HEK293 (cell line): Measurements from ENCODE around the gene GBP6.

Source experiments
- CTCF ChIA-PET: fragments of 350-600 bp; formaldehyde crosslinking; extraction: SDS; loops from one replicate; lab custom pipeline; 2021; ENCODE audit warnings: antibody characterized with exemption; lab: Yijun Ruan, JAX
- POLR2A ChIA-PET: fragments of 300-600 bp; formaldehyde crosslinking; extraction: SDS; loops from one replicate; lab custom pipeline; 2020; ENCODE audit warnings: antibody characterized with exemption, inconsistent platforms; lab: Yijun Ruan, JAX
- H3K27ac ChIP-seq: fragments of 200-500 bp; sonication (Bioruptor generic); 2 replicates; pipeline ENCODE4 v1.5.1; 2014; ENCODE audit warnings: low read depth, low read length, control low read depth, inconsistent platforms; ENCODE audit errors: extremely low read depth
- H3K36me3 ChIP-seq, 2 experiments: fragments of 200-500 bp in 1 of 2; sonication (Bioruptor generic) in 1 of 2; 1 replicate in 1 of 2; 2 replicates in 1 of 2; pipeline ENCODE4 v1.5.1; 2014 to 2017; ENCODE audit warnings: inconsistent platforms in 2 of 2, low read length in 2 of 2; ENCODE audit not compliant: control insufficient read depth in 2 of 2, insufficient read depth in 1 of 2
- H3K4me1 ChIP-seq: fragments of 200-500 bp; sonication (Bioruptor generic); 2 replicates; pipeline ENCODE4 v1.5.1; 2014; ENCODE audit warnings: mild to moderate bottlenecking, low read length, inconsistent platforms; ENCODE audit not compliant: control insufficient read depth, insufficient read depth
- H3K4me3 ChIP-seq: 2 replicates; pipeline ENCODE4 v1.5.1; 2011; ENCODE audit warnings: low read depth, mild to moderate bottlenecking, control low read depth, low read length, moderate library complexity
- H3K9me3 ChIP-seq: fragments of 200-500 bp; sonication (Bioruptor generic); 2 replicates; pipeline ENCODE4 v1.5.1; 2014; ENCODE audit warnings: low read depth, low read length, inconsistent platforms; ENCODE audit not compliant: control insufficient read depth, insufficient read depth
- HOXC10 ChIP-seq: sonication (generic); formaldehyde crosslinking; IDR thresholded peaks from 2 replicates; pipeline ENCODE4 v1.8.1; 2023; ENCODE audit warnings: mild to moderate bottlenecking, missing genetic modification reagents
- KLF10 ChIP-seq: fragments of 450-650 bp; IDR thresholded peaks from 2 replicates; pipeline ENCODE4 v1.5.1; 2018; ENCODE audit warnings: missing biosample characterization, mild to moderate bottlenecking, missing genetic modification characterization
- SALL2 ChIP-seq: fragments of 450-650 bp; formaldehyde crosslinking; IDR thresholded peaks from 2 replicates; pipeline ENCODE4 v1.5.0; 2017; ENCODE audit warnings: missing biosample characterization, mild to moderate bottlenecking, missing genetic modification characterization, borderline replicate concordance
- TRIM28 ChIP-seq: IDR thresholded peaks from 2 replicates; pipeline ENCODE4 v1.6.1; 2011; ENCODE audit warnings: low read length, control low read depth, borderline replicate concordance
- YY2 ChIP-seq: fragments of 450-650 bp; formaldehyde crosslinking; IDR thresholded peaks from 2 replicates; pipeline ENCODE4 v1.5.1; 2016; ENCODE audit warnings: missing biosample characterization, missing genetic modification characterization
- ZBTB17 ChIP-seq: fragments of 450-650 bp; formaldehyde crosslinking; IDR thresholded peaks from 2 replicates; pipeline ENCODE4 v1.5.1; 2016; ENCODE audit warnings: missing biosample characterization, missing genetic modification characterization
- ZFHX2 ChIP-seq: fragments of 450-650 bp; formaldehyde crosslinking; conservative IDR thresholded peaks from 2 replicates; pipeline ENCODE4 v1.5.1; 2016; ENCODE audit warnings: missing biosample characterization, missing genetic modification characterization
- ZNF121 ChIP-seq: fragments of 450-650 bp; formaldehyde crosslinking; IDR thresholded peaks from 2 replicates; pipeline ENCODE4 v1.5.1; 2016; ENCODE audit warnings: missing biosample characterization, missing genetic modification characterization
- ZNF132 ChIP-seq: fragments of 450-650 bp; formaldehyde crosslinking; IDR thresholded peaks from 2 replicates; pipeline ENCODE4 v1.5.1; 2017; ENCODE audit warnings: missing biosample characterization, missing genetic modification characterization, borderline replicate concordance
- ZNF16 ChIP-seq: fragments of 450-650 bp; formaldehyde crosslinking; IDR thresholded peaks from 2 replicates; pipeline ENCODE4 v1.5.1; 2016; ENCODE audit warnings: low read depth, missing biosample characterization, missing genetic modification characterization
- ZNF202 ChIP-seq: fragments of 450-650 bp; formaldehyde crosslinking; IDR thresholded peaks from 2 replicates; pipeline ENCODE4 v1.5.1; 2016; ENCODE audit warnings: missing biosample characterization, missing genetic modification characterization, borderline replicate concordance
- ZNF211 ChIP-seq: fragments of 450-650 bp; formaldehyde crosslinking; IDR thresholded peaks from 2 replicates; pipeline ENCODE4 v1.5.1; 2016; ENCODE audit warnings: low read depth, missing biosample characterization, missing genetic modification characterization
- ZNF223 ChIP-seq: fragments of 450-650 bp; formaldehyde crosslinking; IDR thresholded peaks from 2 replicates; pipeline ENCODE4 v1.5.1; 2016; ENCODE audit warnings: missing biosample characterization, missing genetic modification characterization
- ZNF394 ChIP-seq: fragments of 450-650 bp; formaldehyde crosslinking; IDR thresholded peaks from 2 replicates; pipeline ENCODE4 v1.5.1; 2016; ENCODE audit warnings: missing biosample characterization, missing genetic modification characterization, mild to moderate bottlenecking, moderate library complexity, borderline replicate concordance
- ZNF549 ChIP-seq: fragments of 450-650 bp; IDR thresholded peaks from 2 replicates; pipeline ENCODE4 v1.5.1; 2018; ENCODE audit warnings: missing biosample characterization, missing genetic modification characterization, mild to moderate bottlenecking, inconsistent platforms, moderate library complexity
- ZNF610 ChIP-seq: fragments of 450-650 bp; formaldehyde crosslinking; IDR thresholded peaks from 2 replicates; pipeline ENCODE4 v1.5.1; 2016; ENCODE audit warnings: missing biosample characterization, missing genetic modification characterization, borderline replicate concordance
- ZNF623 ChIP-seq: fragments of 450-650 bp; formaldehyde crosslinking; IDR thresholded peaks from 2 replicates; pipeline ENCODE4 v1.5.1; 2016; ENCODE audit warnings: missing biosample characterization, missing genetic modification characterization
- ZNF654 ChIP-seq: fragments of 450-650 bp; formaldehyde crosslinking; IDR thresholded peaks from 2 replicates; pipeline ENCODE4 v1.5.1; 2016; ENCODE audit warnings: low read depth, missing biosample characterization, missing genetic modification characterization
- ZNF677 ChIP-seq: fragments of 450-650 bp; IDR thresholded peaks from 2 replicates; pipeline ENCODE4 v1.5.0; 2018; ENCODE audit warnings: missing biosample characterization, mild to moderate bottlenecking, missing genetic modification characterization, moderate library complexity
- TF ChIP-seq, protein P1 (sequence below): fragments of 450-650 bp; formaldehyde crosslinking; IDR thresholded peaks from 2 replicates; pipeline ENCODE4 v1.5.1; 2016; ENCODE audit warnings: missing biosample characterization, missing genetic modification characterization, borderline replicate concordance
- TF ChIP-seq, protein P2 (sequence below): sonication (generic); formaldehyde crosslinking; IDR thresholded peaks from 2 replicates; pipeline ENCODE4 v1.8.1; 2022; ENCODE audit warnings: mild to moderate bottlenecking, moderate library complexity, missing genetic modification reagents
- TF ChIP-seq, protein P3 (sequence below): fragments of 450-650 bp; formaldehyde crosslinking; IDR thresholded peaks from 2 replicates; pipeline ENCODE4 v1.5.1; 2016; ENCODE audit warnings: missing biosample characterization, missing genetic modification characterization, borderline replicate concordance
- TF ChIP-seq, protein P4 (sequence below): fragments of 450-650 bp; formaldehyde crosslinking; IDR thresholded peaks from 2 replicates; pipeline ENCODE4 v1.5.1; 2016; ENCODE audit warnings: missing biosample characterization, missing genetic modification characterization

Gene GBP6

DNA sequence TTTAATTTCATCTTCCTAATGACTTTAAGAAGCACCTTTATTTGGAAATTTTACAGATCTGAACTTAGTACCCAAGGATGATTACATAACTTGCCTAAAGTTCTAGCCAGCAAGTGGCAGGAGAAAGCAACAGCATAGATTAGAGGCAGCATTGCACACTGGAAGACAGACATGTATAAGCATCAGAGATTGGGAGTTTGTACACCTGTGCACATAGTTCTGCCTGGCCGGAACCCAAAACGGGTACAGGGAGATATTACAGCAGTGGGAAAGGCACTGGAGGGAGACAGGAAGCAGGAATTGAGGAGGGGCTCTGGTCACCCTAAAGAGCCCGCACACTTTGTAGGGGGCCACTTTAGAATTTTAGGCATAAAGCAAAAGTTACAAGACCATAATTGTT lies 19.3 kb downstream of the GBP6 start (continued):
- TF ChIP-seq ZNF16 (tag by site-specific recombination), result no peak

DNA sequence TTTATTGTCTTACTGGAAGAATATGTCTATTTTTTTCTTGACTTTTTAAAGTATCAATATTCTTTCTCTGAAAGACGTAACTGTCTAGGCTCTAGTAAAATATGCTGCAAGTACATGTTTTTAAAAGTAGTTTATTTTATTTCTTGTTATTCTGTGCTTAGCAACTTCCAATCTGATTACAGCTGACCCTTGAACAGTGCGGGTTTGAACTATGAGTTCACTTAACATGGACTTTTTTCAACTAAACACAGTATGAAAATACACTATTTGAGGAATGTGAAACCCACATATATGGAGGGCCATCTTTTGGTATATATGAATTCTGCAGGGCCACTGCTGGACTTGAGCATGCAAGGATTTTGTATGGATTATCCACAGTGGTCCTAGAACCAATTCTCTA lies 26.8 kb downstream of the GBP6 start:
- Histone ChIP-seq H3K27ac (no peak overlapping the region), H3K36me3 (no peaks in the 10 kb centered on the region), H3K4me1 (no peaks in the 10 kb centered on the region), H3K9me3 (no peaks in the 10 kb centered on the region)
- CTCF ChIA-PET, result no interaction called here
- TF ChIP-seq ZNF394 (no peak), ZBTB17 (tag by site-specific recombination) (no peak), ZNF654 (tag by site-specific recombination) (no peak), ZNF223 (tag by site-specific recombination) (no peak), HOXC10 (no peak), ZNF132 (tag by site-specific recombination) (no peak), ZNF549 (tag by site-specific recombination) (no peak), SALL2 (no peak)
- TF ChIP-seq, protein P1, sequence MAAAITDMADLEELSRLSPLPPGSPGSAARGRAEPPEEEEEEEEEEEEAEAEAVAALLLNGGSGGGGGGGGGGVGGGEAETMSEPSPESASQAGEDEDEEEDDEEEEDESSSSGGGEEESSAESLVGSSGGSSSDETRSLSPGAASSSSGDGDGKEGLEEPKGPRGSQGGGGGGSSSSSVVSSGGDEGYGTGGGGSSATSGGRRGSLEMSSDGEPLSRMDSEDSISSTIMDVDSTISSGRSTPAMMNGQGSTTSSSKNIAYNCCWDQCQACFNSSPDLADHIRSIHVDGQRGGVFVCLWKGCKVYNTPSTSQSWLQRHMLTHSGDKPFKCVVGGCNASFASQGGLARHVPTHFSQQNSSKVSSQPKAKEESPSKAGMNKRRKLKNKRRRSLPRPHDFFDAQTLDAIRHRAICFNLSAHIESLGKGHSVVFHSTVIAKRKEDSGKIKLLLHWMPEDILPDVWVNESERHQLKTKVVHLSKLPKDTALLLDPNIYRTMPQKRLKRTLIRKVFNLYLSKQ (tag by site-specific recombination), result no peak
- TF ChIP-seq, protein P2, sequence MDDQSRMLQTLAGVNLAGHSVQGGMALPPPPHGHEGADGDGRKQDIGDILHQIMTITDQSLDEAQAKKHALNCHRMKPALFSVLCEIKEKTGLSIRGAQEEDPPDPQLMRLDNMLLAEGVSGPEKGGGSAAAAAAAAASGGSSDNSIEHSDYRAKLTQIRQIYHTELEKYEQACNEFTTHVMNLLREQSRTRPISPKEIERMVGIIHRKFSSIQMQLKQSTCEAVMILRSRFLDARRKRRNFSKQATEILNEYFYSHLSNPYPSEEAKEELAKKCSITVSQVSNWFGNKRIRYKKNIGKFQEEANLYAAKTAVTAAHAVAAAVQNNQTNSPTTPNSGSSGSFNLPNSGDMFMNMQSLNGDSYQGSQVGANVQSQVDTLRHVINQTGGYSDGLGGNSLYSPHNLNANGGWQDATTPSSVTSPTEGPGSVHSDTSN (CRISPR knock-in tag), result no peak
- TF ChIP-seq, all 188 proteins: peak for 0
- no peak overlapping the region for H3K4me3 ChIP-seq
- POLR2A ChIA-PET, result no interaction called here

DNA sequence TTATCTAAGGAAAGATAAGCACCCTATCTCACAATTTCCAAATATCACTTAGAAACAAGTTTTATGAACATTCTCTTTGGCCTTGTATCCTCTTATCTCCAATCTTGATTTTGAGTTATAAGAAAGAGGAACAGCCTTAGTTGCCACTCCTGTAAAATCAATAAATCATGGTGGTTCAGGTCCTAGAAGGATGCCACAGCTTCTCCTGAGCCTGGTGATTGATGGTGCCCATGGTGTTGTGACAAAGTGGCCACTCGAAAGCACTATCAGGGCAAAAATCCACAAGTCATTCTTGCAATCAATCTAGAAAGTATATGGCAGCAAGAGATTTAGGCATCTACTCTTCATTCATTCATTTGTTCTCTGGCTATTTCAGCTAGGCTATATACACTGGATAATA lies 27.8 kb downstream of the GBP6 start:
- Histone ChIP-seq H3K36me3 (no peaks in the 10 kb centered on the region), H3K4me1 (no peaks in the 10 kb centered on the region), H3K27ac (no peak overlapping the region), H3K4me3 (no peak overlapping the region), H3K9me3 (no peaks in the 10 kb centered on the region)
- ChIA-PET CTCF (interaction anchor here (0.8 kb wide), 1 partner anchor 1917 kb away, joined by 3 read pairs; no protein-coding TSS in a partner anchor), POLR2A (no interaction called here)
- TF ChIP-seq, protein P3, sequence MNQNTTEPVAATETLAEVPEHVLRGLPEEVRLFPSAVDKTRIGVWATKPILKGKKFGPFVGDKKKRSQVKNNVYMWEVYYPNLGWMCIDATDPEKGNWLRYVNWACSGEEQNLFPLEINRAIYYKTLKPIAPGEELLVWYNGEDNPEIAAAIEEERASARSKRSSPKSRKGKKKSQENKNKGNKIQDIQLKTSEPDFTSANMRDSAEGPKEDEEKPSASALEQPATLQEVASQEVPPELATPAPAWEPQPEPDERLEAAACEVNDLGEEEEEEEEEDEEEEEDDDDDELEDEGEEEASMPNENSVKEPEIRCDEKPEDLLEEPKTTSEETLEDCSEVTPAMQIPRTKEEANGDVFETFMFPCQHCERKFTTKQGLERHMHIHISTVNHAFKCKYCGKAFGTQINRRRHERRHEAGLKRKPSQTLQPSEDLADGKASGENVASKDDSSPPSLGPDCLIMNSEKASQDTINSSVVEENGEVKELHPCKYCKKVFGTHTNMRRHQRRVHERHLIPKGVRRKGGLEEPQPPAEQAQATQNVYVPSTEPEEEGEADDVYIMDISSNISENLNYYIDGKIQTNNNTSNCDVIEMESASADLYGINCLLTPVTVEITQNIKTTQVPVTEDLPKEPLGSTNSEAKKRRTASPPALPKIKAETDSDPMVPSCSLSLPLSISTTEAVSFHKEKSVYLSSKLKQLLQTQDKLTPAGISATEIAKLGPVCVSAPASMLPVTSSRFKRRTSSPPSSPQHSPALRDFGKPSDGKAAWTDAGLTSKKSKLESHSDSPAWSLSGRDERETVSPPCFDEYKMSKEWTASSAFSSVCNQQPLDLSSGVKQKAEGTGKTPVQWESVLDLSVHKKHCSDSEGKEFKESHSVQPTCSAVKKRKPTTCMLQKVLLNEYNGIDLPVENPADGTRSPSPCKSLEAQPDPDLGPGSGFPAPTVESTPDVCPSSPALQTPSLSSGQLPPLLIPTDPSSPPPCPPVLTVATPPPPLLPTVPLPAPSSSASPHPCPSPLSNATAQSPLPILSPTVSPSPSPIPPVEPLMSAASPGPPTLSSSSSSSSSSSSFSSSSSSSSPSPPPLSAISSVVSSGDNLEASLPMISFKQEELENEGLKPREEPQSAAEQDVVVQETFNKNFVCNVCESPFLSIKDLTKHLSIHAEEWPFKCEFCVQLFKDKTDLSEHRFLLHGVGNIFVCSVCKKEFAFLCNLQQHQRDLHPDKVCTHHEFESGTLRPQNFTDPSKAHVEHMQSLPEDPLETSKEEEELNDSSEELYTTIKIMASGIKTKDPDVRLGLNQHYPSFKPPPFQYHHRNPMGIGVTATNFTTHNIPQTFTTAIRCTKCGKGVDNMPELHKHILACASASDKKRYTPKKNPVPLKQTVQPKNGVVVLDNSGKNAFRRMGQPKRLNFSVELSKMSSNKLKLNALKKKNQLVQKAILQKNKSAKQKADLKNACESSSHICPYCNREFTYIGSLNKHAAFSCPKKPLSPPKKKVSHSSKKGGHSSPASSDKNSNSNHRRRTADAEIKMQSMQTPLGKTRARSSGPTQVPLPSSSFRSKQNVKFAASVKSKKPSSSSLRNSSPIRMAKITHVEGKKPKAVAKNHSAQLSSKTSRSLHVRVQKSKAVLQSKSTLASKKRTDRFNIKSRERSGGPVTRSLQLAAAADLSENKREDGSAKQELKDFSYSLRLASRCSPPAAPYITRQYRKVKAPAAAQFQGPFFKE (tag by site-specific recombination), result no peak
- TF ChIP-seq KLF10 (tag by site-specific recombination), result no peak
- TF ChIP-seq TRIM28, result no peak
- no peak for TF ChIP-seq ZNF211 (tag by site-specific recombination)
- TF ChIP-seq ZFHX2 (tag by site-specific recombination), result no peak
- TF ChIP-seq ZNF677 (tag by site-specific recombination), result no peak
- no peak for TF ChIP-seq YY2
- no peak for TF ChIP-seq ZNF121
- no peak for TF ChIP-seq ZNF610
- TF ChIP-seq, protein P2 (CRISPR knock-in tag), result no peak
- TF ChIP-seq ZNF202 (tag by site-specific recombination), result no peak
- TF ChIP-seq, protein P4, sequence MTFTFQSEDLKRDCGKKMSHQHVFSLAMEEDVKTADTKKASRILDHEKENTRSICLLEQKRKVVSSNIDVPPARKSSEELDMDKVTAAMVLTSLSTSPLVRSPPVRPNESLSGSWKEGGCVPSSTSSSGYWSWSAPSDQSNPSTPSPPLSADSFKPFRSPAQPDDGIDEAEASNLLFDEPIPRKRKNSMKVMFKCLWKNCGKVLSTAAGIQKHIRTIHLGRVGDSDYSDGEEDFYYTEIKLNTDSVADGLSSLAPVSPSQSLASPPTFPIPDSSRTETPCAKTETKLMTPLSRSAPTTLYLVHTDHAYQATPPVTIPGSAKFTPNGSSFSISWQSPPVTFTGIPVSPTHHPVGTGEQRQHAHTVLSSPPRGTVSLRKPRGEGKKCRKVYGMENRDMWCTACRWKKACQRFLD (tag by site-specific recombination), result no peak
- TF ChIP-seq ZNF623 (tag by site-specific recombination), result no peak
